SK-N-SH (cell line): ENCODE data around the gene MVD. TPM values are rescaled to one million over a fixed set of nuclear protein-coding genes. Genes with fewer than 3 reads are reported as not detected.

ENCODE experiments used
- CTCF ChIA-PET: fragments of 300-600, 350-600 bp; formaldehyde crosslinking; extraction: SDS; loops from one replicate; lab custom pipeline; 2021; lab: Yijun Ruan, JAX
- POLR2A ChIA-PET: fragments of 350-600 bp; sonication (Branson Sonifier 250); formaldehyde crosslinking; extraction: SDS; loops from one replicate; lab custom pipeline; 2020; ENCODE audit warnings: antibody characterized with exemption, inconsistent platforms; lab: Yijun Ruan, JAX
- DNase-seq: peaks from one replicate; pipeline ENCODE4 v3.0.0; 2012
- H2AFZ ChIP-seq: fragments of 200-600 bp; sonication (generic); 2 replicates; pipeline ENCODE4 v1.8.1; 2016; ENCODE audit warnings: antibody characterized with exemption, mild to moderate bottlenecking, low read depth
- H3F3A ChIP-seq: fragments of 200-600 bp; sonication (generic); replicated peaks from 2 replicates; pipeline ENCODE3; 2016; ENCODE audit warnings: antibody characterized with exemption, mild to moderate bottlenecking; ENCODE audit not compliant: insufficient read depth
- H3K27ac ChIP-seq, 2 experiments: fragments of 200-500 bp in 1 of 2; fragments of 200-600 bp in 1 of 2; sonication (Bioruptor generic) in 1 of 2; sonication (generic), shearing (Covaris generic) in 1 of 2; 2 replicates each; pipeline versions ENCODE4 v1.5.1 to v1.6.1; 2014 to 2016; ENCODE audit warnings: low read depth in 2 of 2, inconsistent platforms in 1 of 2, low read length in 1 of 2, mild to moderate bottlenecking in 1 of 2, mixed read lengths in 1 of 2
- H3K27me3 ChIP-seq: fragments of 200-600 bp; sonication (generic), shearing (Covaris generic); 2 replicates; pipeline ENCODE4 v1.6.1; 2016; ENCODE audit warnings: mixed run types; ENCODE audit not compliant: insufficient read depth
- H3K36me3 ChIP-seq, 2 experiments: fragments of 200-500 bp in 1 of 2; fragments of 200-600 bp in 1 of 2; sonication (Bioruptor generic) in 1 of 2; sonication (generic) in 1 of 2; replicated peaks in 1 of 2; 2 replicates each; pipeline versions ENCODE3 to v1.5.1; 2014 to 2016; ENCODE audit warnings: low read length in 1 of 2, mild to moderate bottlenecking in 1 of 2; ENCODE audit not compliant: insufficient read depth in 2 of 2, control insufficient read depth in 1 of 2
- H3K4me1 ChIP-seq, 2 experiments: fragments of 200-500 bp in 1 of 2; fragments of 200-600 bp in 1 of 2; sonication (Bioruptor generic) in 1 of 2; sonication (generic), shearing (Covaris generic) in 1 of 2; 2 replicates each; pipeline versions ENCODE4 v1.5.1 to v1.6.1; 2014 to 2016; ENCODE audit warnings: low read depth in 1 of 2, low read length in 1 of 2, mixed run types in 1 of 2; ENCODE audit not compliant: insufficient read depth in 2 of 2, control insufficient read depth in 1 of 2
- H3K4me2 ChIP-seq: fragments of 200-600 bp; sonication (generic), shearing (Covaris generic); 2 replicates; pipeline ENCODE4 v1.6.1; 2017; ENCODE audit warnings: mixed run types
- H3K4me3 ChIP-seq, 2 experiments: fragments of 200-500 bp in 1 of 2; fragments of 200-600 bp in 1 of 2; sonication (Bioruptor generic) in 1 of 2; sonication (generic), shearing (Covaris generic) in 1 of 2; 2 replicates each; pipeline versions ENCODE4 v1.5.1 to v1.8.1; 2014 to 2016; ENCODE audit warnings: low read depth in 2 of 2, inconsistent platforms in 1 of 2, low read length in 1 of 2, mild to moderate bottlenecking in 1 of 2, mixed read lengths in 1 of 2, moderate library complexity in 1 of 2
- H3K79me2 ChIP-seq: fragments of 200-600 bp; sonication (generic); 2 replicates; pipeline ENCODE4 v1.8.1; 2017; ENCODE audit warnings: mild to moderate bottlenecking; ENCODE audit not compliant: insufficient read depth
- H3K9ac ChIP-seq: fragments of 200-600 bp; sonication (generic); 2 replicates; pipeline ENCODE4 v1.6.1; 2017; ENCODE audit warnings: mixed run types
- H3K9me2 ChIP-seq: fragments of 200-600 bp; sonication (generic); 2 replicates; pipeline ENCODE4 v1.6.1; 2017; ENCODE audit warnings: mixed run types
- H3K9me3 ChIP-seq: fragments of 200-600 bp; sonication (generic); 2 replicates; pipeline ENCODE4 v1.6.1; 2017; ENCODE audit warnings: mixed run types, mild to moderate bottlenecking, moderate library complexity
- H4K20me1 ChIP-seq: fragments of 200-600 bp; sonication (generic); 2 replicates; pipeline ENCODE4 v1.6.1; 2017; ENCODE audit warnings: mild to moderate bottlenecking, mixed run types; ENCODE audit not compliant: insufficient read depth
- ELF1 ChIP-seq: IDR thresholded peaks from 2 replicates; pipeline ENCODE4 v1.4.0; 2012
- EP300 ChIP-seq, 2 experiments: IDR thresholded peaks; 2 replicates each; pipeline versions ENCODE4 v1.4.0 to v1.6.1; 2012; ENCODE audit warnings: borderline replicate concordance in 1 of 2, low read depth in 1 of 2, low read length in 1 of 2
- GABPA ChIP-seq: IDR thresholded peaks from 2 replicates; pipeline ENCODE4 v1.4.0; 2012; ENCODE audit warnings: low read depth, mild to moderate bottlenecking
- NFIC ChIP-seq: IDR thresholded peaks from 2 replicates; pipeline ENCODE4 v1.4.0; 2012; ENCODE audit warnings: borderline replicate concordance
- NRF1 ChIP-seq: IDR thresholded peaks from 2 replicates; pipeline ENCODE4 v1.6.1; 2012; ENCODE audit warnings: low read depth, mild to moderate bottlenecking, low read length
- POLR2AphosphoS5 ChIP-seq: IDR thresholded peaks from 2 replicates; pipeline ENCODE4 v1.6.1; 2012; ENCODE audit warnings: low read depth, low read length
- RAD21 ChIP-seq: IDR thresholded peaks from 2 replicates; pipeline ENCODE4 v1.6.1; 2012; ENCODE audit warnings: mild to moderate bottlenecking, low read length
- RXRA ChIP-seq: IDR thresholded peaks from 2 replicates; pipeline ENCODE4 v1.4.0; 2012; ENCODE audit warnings: low read depth, mild to moderate bottlenecking, borderline replicate concordance
- SMC3 ChIP-seq: IDR thresholded peaks from 2 replicates; pipeline ENCODE4 v1.6.1; 2012; ENCODE audit warnings: low read depth, low read length, improper control_type of control experiment
- TAF1 ChIP-seq: IDR thresholded peaks from 2 replicates; pipeline ENCODE4 v1.6.1; 2012; ENCODE audit warnings: low read depth, mild to moderate bottlenecking, low read length, moderate library complexity, borderline replicate concordance
- TEAD4 ChIP-seq: IDR thresholded peaks from 2 replicates; pipeline ENCODE4 v1.4.0; 2012; ENCODE audit warnings: mild to moderate bottlenecking, borderline replicate concordance; ENCODE audit not compliant: insufficient read depth
- YY1 ChIP-seq: IDR thresholded peaks from 2 replicates; pipeline ENCODE4 v1.4.0; 2012; ENCODE audit warnings: low read depth, mild to moderate bottlenecking
- WGBS: methylation state at CpG from one replicate; pipeline ENCODE4 v1.1.6; 2017; ENCODE audit warnings: low lambda C conversion rate; 5-methylcytosine and 5-hydroxymethylcytosine counted together
- polyA plus RNA-seq, 3 experiments: library from polyadenylated mRNA; depleted of rRNA; stranded (reverse); fragments of >200 nt; gene quantifications; 2 replicates each; pipeline ENCODE4 v1.2.3, GENCODE V29; 2012
- TF ChIP-seq, protein P1 (sequence below): fragments of 200-600 bp; sonication (generic); IDR thresholded peaks from 2 replicates; pipeline ENCODE4 v1.6.1; 2017; ENCODE audit warnings: antibody characterized with exemption, mild to moderate bottlenecking, moderate library complexity
- TF ChIP-seq, protein P2 (sequence below): IDR thresholded peaks from 2 replicates; pipeline ENCODE4 v1.4.0; 2012; ENCODE audit warnings: low read depth, borderline replicate concordance

Gene MVD
- polyA plus RNA-seq, 1 of the 3 experiments (the other 2 are of a cell fraction): 15.7 TPM

- no peak overlapping the region for H3K27ac ChIP-seq
- H3K4me2 ChIP-seq: no peak overlapping the region
- ChIA-PET POLR2A (no interaction called here), CTCF (interaction anchor here (1.2 kb wide), 1 partner anchor 27 kb away, joined by 3 read pairs; no protein-coding TSS in a partner anchor)
- H3K9ac ChIP-seq: no peak overlapping the region
- no peaks in the 10 kb centered on the region for H3F3A ChIP-seq
- H3K4me1 ChIP-seq: peaks cover 4 to 10% of the 10 kb centered on the region in 2 experiments; a peak in 2 of 4 replicates
- H3K27me3 ChIP-seq: no peaks in the 10 kb centered on the region
- H3K9me2 ChIP-seq: no peaks in the 10 kb centered on the region
- H3K4me3 ChIP-seq: no peak overlapping the region
- no peaks in the 10 kb centered on the region for H4K20me1 ChIP-seq
- no peaks in the 10 kb centered on the region for H3K9me3 ChIP-seq
- 86% methylated on average over 22 of the region's 32 CpGs for WGBS
- H2AFZ ChIP-seq: no peak overlapping the region
- peaks cover 0 to 8% of the 10 kb centered on the region in 2 experiments for H3K36me3 ChIP-seq
- TF ChIP-seq POLR2AphosphoS5: no peak
- TF ChIP-seq TAF1: no peak
- TF ChIP-seq YY1: no peak
- TF ChIP-seq, protein P1, sequence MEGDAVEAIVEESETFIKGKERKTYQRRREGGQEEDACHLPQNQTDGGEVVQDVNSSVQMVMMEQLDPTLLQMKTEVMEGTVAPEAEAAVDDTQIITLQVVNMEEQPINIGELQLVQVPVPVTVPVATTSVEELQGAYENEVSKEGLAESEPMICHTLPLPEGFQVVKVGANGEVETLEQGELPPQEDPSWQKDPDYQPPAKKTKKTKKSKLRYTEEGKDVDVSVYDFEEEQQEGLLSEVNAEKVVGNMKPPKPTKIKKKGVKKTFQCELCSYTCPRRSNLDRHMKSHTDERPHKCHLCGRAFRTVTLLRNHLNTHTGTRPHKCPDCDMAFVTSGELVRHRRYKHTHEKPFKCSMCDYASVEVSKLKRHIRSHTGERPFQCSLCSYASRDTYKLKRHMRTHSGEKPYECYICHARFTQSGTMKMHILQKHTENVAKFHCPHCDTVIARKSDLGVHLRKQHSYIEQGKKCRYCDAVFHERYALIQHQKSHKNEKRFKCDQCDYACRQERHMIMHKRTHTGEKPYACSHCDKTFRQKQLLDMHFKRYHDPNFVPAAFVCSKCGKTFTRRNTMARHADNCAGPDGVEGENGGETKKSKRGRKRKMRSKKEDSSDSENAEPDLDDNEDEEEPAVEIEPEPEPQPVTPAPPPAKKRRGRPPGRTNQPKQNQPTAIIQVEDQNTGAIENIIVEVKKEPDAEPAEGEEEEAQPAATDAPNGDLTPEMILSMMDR: no peak
- TF ChIP-seq EP300 (IDR thresholded peaks at IDR 0.05; ENCODE audit: borderline replicate concordance in 1 of 2, low read depth in 1 of 2, low read length in 1 of 2): no peak
- TF ChIP-seq NRF1: no peak
- no peak for TF ChIP-seq GABPA
- TF ChIP-seq, protein P2, sequence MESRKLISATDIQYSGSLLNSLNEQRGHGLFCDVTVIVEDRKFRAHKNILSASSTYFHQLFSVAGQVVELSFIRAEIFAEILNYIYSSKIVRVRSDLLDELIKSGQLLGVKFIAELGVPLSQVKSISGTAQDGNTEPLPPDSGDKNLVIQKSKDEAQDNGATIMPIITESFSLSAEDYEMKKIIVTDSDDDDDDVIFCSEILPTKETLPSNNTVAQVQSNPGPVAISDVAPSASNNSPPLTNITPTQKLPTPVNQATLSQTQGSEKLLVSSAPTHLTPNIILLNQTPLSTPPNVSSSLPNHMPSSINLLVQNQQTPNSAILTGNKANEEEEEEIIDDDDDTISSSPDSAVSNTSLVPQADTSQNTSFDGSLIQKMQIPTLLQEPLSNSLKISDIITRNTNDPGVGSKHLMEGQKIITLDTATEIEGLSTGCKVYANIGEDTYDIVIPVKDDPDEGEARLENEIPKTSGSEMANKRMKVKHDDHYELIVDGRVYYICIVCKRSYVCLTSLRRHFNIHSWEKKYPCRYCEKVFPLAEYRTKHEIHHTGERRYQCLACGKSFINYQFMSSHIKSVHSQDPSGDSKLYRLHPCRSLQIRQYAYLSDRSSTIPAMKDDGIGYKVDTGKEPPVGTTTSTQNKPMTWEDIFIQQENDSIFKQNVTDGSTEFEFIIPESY: no peak
- TF ChIP-seq SMC3: no peak
- TF ChIP-seq RAD21: no peak
- no peak for TF ChIP-seq TEAD4
- TF ChIP-seq RXRA: no peak
- TF ChIP-seq ELF1: no peak
- no peak for TF ChIP-seq NFIC
- H3K79me2 ChIP-seq: no peaks in the 10 kb centered on the region
- no peak for DNase-seq
Measured at GRCh38 chr16:88653596-88654362, 9.1 kb downstream of the MVD start.
